ENCODE measurements around the gene ZNF846. TPM values are rescaled to one million over a fixed set of nuclear protein-coding genes. Genes with fewer than 3 reads are reported as not detected.
"Not testable (repeated sequence)": the region's sequence is repeated elsewhere in the genome, so short reads cannot be mapped to it uniquely, and the experiment has no call there.

The ZNF846 gene
- total RNA-seq, 1 donor from 2014 or later = 7.7 TPM

GRCh38 chr19:9782338-9782737 lies 13.8 kb upstream of the ZNF846 start:
- no peak for DNase-seq (ENCODE audit: low read depth)
- no peak for TF ChIP-seq CTCF (conservative IDR thresholded peaks at IDR 0.05; ENCODE audit: low read depth, low read length)
- no peak overlapping the region for H3K4me3 ChIP-seq (ENCODE audit: low read depth, low read length)

- TF ChIP-seq CTCF (conservative IDR thresholded peaks at IDR 0.05; ENCODE audit: low read depth, low read length) = no peak
- H3K4me3 ChIP-seq (ENCODE audit: low read depth, low read length) = no peak overlapping the region
- DNase-seq (ENCODE audit: low read depth) = no peak
Observed at GRCh38 chr19:9757544-9758501, 10.7 kb downstream of the ZNF846 start.

GRCh38 chr19:9752701-9753443 lies 15.7 kb downstream of the ZNF846 start:
- H3K4me3 ChIP-seq (ENCODE audit: low read depth, low read length) = no peak overlapping the region
- DNase-seq (ENCODE audit: low read depth) = no peak
- no peak for TF ChIP-seq CTCF (conservative IDR thresholded peaks at IDR 0.05; ENCODE audit: low read depth, low read length)

GRCh38 chr19:9751446-9751845 lies 17.1 kb downstream of the ZNF846 start:
- no peak for DNase-seq (ENCODE audit: low read depth)
- H3K4me3 ChIP-seq (ENCODE audit: low read depth, low read length) = no peak overlapping the region
- no peak for TF ChIP-seq CTCF (conservative IDR thresholded peaks at IDR 0.05; ENCODE audit: low read depth, low read length)

GRCh38 chr19:9741476-9742171 lies 26.9 kb downstream of the ZNF846 start:
- TF ChIP-seq CTCF (conservative IDR thresholded peaks at IDR 0.05; ENCODE audit: low read depth, low read length) = no peak
- DNase-seq (ENCODE audit: low read depth) = no peak
- no peak overlapping the region for H3K4me3 ChIP-seq (ENCODE audit: low read depth, low read length)

GRCh38 chr19:9735986-9736385 lies 32.6 kb downstream of the ZNF846 start:
- H3K4me3 ChIP-seq (ENCODE audit: low read depth, low read length) = no peak overlapping the region
- no peak for TF ChIP-seq CTCF (conservative IDR thresholded peaks at IDR 0.05; ENCODE audit: low read depth, low read length)
- no peak for DNase-seq (ENCODE audit: low read depth)

GRCh38 chr19:9730056-9730455 lies 38.5 kb downstream of the ZNF846 start:
- not testable (repeated sequence) for DNase-seq (ENCODE audit: low read depth); H3K4me3 ChIP-seq (ENCODE audit: low read depth, low read length)

All from epithelial cell of proximal tubule (primary cell).